OCI-LY3 (cell line): ENCODE measurements around the gene TCF12.

Experiments used
- H2AFZ ChIP-seq: fragments of 200-600, 300-600 bp; shearing (Covaris generic); 2 replicates; pipeline ENCODE4 v1.6.0; 2014; ENCODE audit warnings: antibody characterized with exemption, low read depth, low read length
- H3K27ac ChIP-seq: fragments of 200-600, 300-600 bp; sonication (generic); 2 replicates; pipeline ENCODE4 v1.5.1; 2014; ENCODE audit warnings: mild to moderate bottlenecking, low read length, moderate library complexity, mixed read lengths
- H3K27me3 ChIP-seq: fragments of 200-600, 300-600 bp; sonication (generic); 2 replicates; pipeline ENCODE4 v1.6.1; 2014; ENCODE audit warnings: low read depth, low read length, mixed read lengths
- H3K36me3 ChIP-seq: fragments of 200-600, 300-600 bp; sonication (generic); replicated peaks from 2 replicates; pipeline ENCODE3; 2014; ENCODE audit warnings: low read depth, low read length, mixed read lengths
- H3K4me1 ChIP-seq: fragments of 300-600, 200-600 bp; sonication (generic); 2 replicates; pipeline ENCODE4 v1.6.1; 2014; ENCODE audit warnings: low read length, mixed read lengths
- H3K4me2 ChIP-seq: fragments of 200-600, 300-600 bp; sonication (generic); 2 replicates; pipeline ENCODE4 v1.6.1; 2014; ENCODE audit warnings: low read length, mixed read lengths
- H3K4me3 ChIP-seq: fragments of 300-600, 200-600 bp; sonication (generic); 2 replicates; pipeline ENCODE4 v1.5.1; 2014; ENCODE audit warnings: antibody characterized with exemption, mild to moderate bottlenecking, low read length, moderate library complexity
- H3K79me2 ChIP-seq: fragments of 300-600, 200-600 bp; shearing (Covaris generic); 2 replicates; pipeline ENCODE4 v1.6.1; 2014; ENCODE audit warnings: mild to moderate bottlenecking, low read length, mixed read lengths
- H3K9ac ChIP-seq: fragments of 300-600, 200-600 bp; shearing (Covaris generic); 2 replicates; pipeline ENCODE4 v1.6.0; 2014; ENCODE audit warnings: mild to moderate bottlenecking, low read length, moderate library complexity
- H3K9me3 ChIP-seq: fragments of 200-600, 300-600 bp; shearing (Covaris generic); 2 replicates; pipeline ENCODE4 v1.6.1; 2014; ENCODE audit warnings: low read length, mixed read lengths; ENCODE audit not compliant: insufficient read depth
- H4K20me1 ChIP-seq: fragments of 200-600, 300-600 bp; sonication (generic); 2 replicates; pipeline ENCODE4 v1.6.1; 2016; ENCODE audit warnings: low read length, mixed read lengths; ENCODE audit not compliant: insufficient read depth
- CTCF ChIP-seq: fragments of 200-600, 300-600 bp; sonication (generic); IDR thresholded peaks from 2 replicates; pipeline ENCODE4 v1.5.1; 2014; ENCODE audit warnings: antibody characterized with exemption, low read length, low read depth
- EZH2phosphoT487 ChIP-seq: fragments of 200-600 bp; shearing (Covaris generic); IDR thresholded peaks from 2 replicates; pipeline ENCODE4 v1.6.1; 2018; ENCODE audit warnings: antibody characterized with exemption, mixed run types, low read depth

TCF12 gene

GRCh38 chr15:57082054-57082728 lies 163.7 kb downstream of the TCF12 start:
- H3K9ac ChIP-seq, result no peak overlapping the region
- no peaks in the 10 kb centered on the region for H3K79me2 ChIP-seq
- H3K4me3 ChIP-seq, result no peak overlapping the region
- no peak overlapping the region for H3K27ac ChIP-seq
- no peak overlapping the region for H2AFZ ChIP-seq
- H3K27me3 ChIP-seq, result no peaks in the 10 kb centered on the region
- H3K36me3 ChIP-seq, result no peaks in the 10 kb centered on the region
- H4K20me1 ChIP-seq, result peaks cover 8% of the 10 kb centered on the region
- TF ChIP-seq CTCF (no peak), EZH2phosphoT487 (no peak)
- no peak overlapping the region for H3K4me2 ChIP-seq
- peaks cover 15% of the 10 kb centered on the region for H3K4me1 ChIP-seq
- H3K9me3 ChIP-seq, result no peaks in the 10 kb centered on the region

- Histone ChIP-seq H2AFZ (no peak overlapping the region), H3K36me3 (no peaks in the 10 kb centered on the region), H3K79me2 (no peaks in the 10 kb centered on the region), H3K4me1 (peaks cover 13% of the 10 kb centered on the region), H3K4me3 (no peak overlapping the region), H3K4me2 (no peak overlapping the region), H3K27ac (no peak overlapping the region), H3K9me3 (no peaks in the 10 kb centered on the region), H4K20me1 (peaks cover 7% of the 10 kb centered on the region), H3K27me3 (no peaks in the 10 kb centered on the region), H3K9ac (no peak overlapping the region)
- TF ChIP-seq CTCF (no peak), EZH2phosphoT487 (no peak)
Measured at GRCh38 chr15:57084192-57084591, 165.7 kb downstream of the TCF12 start.

- no peak for TF ChIP-seq EZH2phosphoT487
- Histone ChIP-seq H3K9me3 (no peaks in the 10 kb centered on the region), H3K4me3 (no peak overlapping the region), H3K27me3 (no peaks in the 10 kb centered on the region), H2AFZ (no peak overlapping the region), H3K9ac (no peak overlapping the region), H3K4me2 (no peak overlapping the region), H4K20me1 (peaks cover 2% of the 10 kb centered on the region), H3K27ac (no peak overlapping the region), H3K4me1 (peaks cover 2% of the 10 kb centered on the region), H3K79me2 (no peaks in the 10 kb centered on the region), H3K36me3 (no peaks in the 10 kb centered on the region)
Measured at GRCh38 chr15:57085267-57085666, 166.8 kb downstream of the TCF12 start.

- no peaks in the 10 kb centered on the region for H3K79me2 ChIP-seq
Measured at GRCh38 chr15:57086857-57087427, 168.5 kb downstream of the TCF12 start.

More at GRCh38 chr15:57086857-57087427, 168.5 kb downstream of the TCF12 start:
- no peak overlapping the region for H3K27ac ChIP-seq
- H3K9me3 ChIP-seq, result no peaks in the 10 kb centered on the region
- H3K9ac ChIP-seq, result no peak overlapping the region
- no peaks in the 10 kb centered on the region for H3K4me1 ChIP-seq
- no peaks in the 10 kb centered on the region for H3K27me3 ChIP-seq
- H2AFZ ChIP-seq, result no peak overlapping the region
- no peaks in the 10 kb centered on the region for H3K36me3 ChIP-seq
- H3K4me3 ChIP-seq, result no peak overlapping the region
- TF ChIP-seq CTCF (no peak), EZH2phosphoT487 (no peak)
- H3K4me2 ChIP-seq, result no peak overlapping the region
- no peaks in the 10 kb centered on the region for H4K20me1 ChIP-seq
